Gastrocnemius medialis (tissue), 4 donors: Measurements from ENCODE around the gene NPB. TPM values are rescaled to one million over a fixed set of nuclear protein-coding genes. Genes with fewer than 3 reads are reported as not detected.

Experiments used
- ATAC-seq, 2 donors: fragments of 150-250 bp; one replicate each; pipeline ENCODE4 v1.9.1; 2016
- DNase-seq, 2 donors: peaks; one replicate each; pipeline ENCODE4 v3.0.0-alpha.2; 2019
- H3K27ac ChIP-seq, 4 donors: fragments of 200-600 bp; sonication (generic); 1 replicate in 1 of 4; 2 replicates in 3 of 4; pipeline ENCODE4 v1.5.1; 2016 to 2018; ENCODE audit warnings: mild to moderate bottlenecking in 2 of 4, moderate library complexity in 1 of 4
- H3K27me3 ChIP-seq, 3 donors: fragments of 200-600 bp; sonication (generic) in 2 of 3; 1 replicate in 1 of 3; 2 replicates in 2 of 3; pipeline versions ENCODE4 v1.5.1 to v1.6.0; 2016 to 2019; ENCODE audit warnings: mild to moderate bottlenecking in 1 of 3, moderate library complexity in 1 of 3
- H3K36me3 ChIP-seq, 2 donors: fragments of 200-600 bp; sonication (generic) in 1 of 2; one replicate each; pipeline ENCODE4 v1.5.1; 2017 to 2018
- H3K4me1 ChIP-seq, 2 donors: fragments of 200-600 bp; sonication (generic) in 1 of 2; one replicate each; pipeline ENCODE4 v1.5.1; 2016 to 2017; ENCODE audit warnings: mild to moderate bottlenecking in 2 of 2
- H3K4me3 ChIP-seq, 4 donors: fragments of 200-600 bp; sonication (generic) in 3 of 4; 1 replicate in 1 of 4; 2 replicates in 3 of 4; pipeline ENCODE4 v1.5.1; 2016 to 2019; ENCODE audit warnings: mild to moderate bottlenecking in 2 of 4
- H3K9me3 ChIP-seq, 3 donors: fragments of 200-600 bp; sonication (generic) in 2 of 3; 1 replicate in 1 of 3; 2 replicates in 2 of 3; pipeline ENCODE4 v1.5.1; 2016 to 2019
- POLR2A ChIP-seq, 2 donors: fragments of 450-650 bp; IDR thresholded peaks; one replicate each; pipeline ENCODE4 v1.6.1; 2017; ENCODE audit warnings: antibody characterized with exemption in 2 of 2, mild to moderate bottlenecking in 2 of 2, moderate library complexity in 2 of 2
- in situ Hi-C, 4 donors: fragments of 200-750 bp; cut with MboI; loops; one replicate each; pipeline versions ENCODE4 v1.15.0 to v1.8.0; 2017; ENCODE audit warnings: low sequenced_read_pairs in 4 of 4
- intact Hi-C: fragments of 100-400 bp; cut with DNase I; formaldehyde crosslinking; loops from one replicate; pipeline ENCODE4 v1.15.1; 2023; ENCODE audit warnings: low total_unique reads
- total RNA-seq, 4 donors: library from RNA; depleted of rRNA; stranded (reverse); fragments of >200 nt; gene quantifications; one replicate each; pipeline versions ENCODE4 v1.1.0 to v1.2.3, GENCODE V29; 2016
- TF ChIP-seq, protein P1 (sequence below), 5 experiments: fragments of 450-650 bp in 3 of 5; fragments of 200-600 bp in 2 of 5; sonication (generic) in 2 of 5; IDR thresholded peaks in 4 of 5; conservative IDR thresholded peaks in 1 of 5; 1 replicate in 4 of 5; 2 replicates in 1 of 5; pipeline ENCODE4 v1.5.1; 2016 to 2019; ENCODE audit warnings: antibody characterized with exemption in 5 of 5, mild to moderate bottlenecking in 3 of 5, moderate library complexity in 3 of 5

Gene NPB
- total RNA-seq, 4 donors from 2014 or later, result 0.46 to 1.4 (median 1.1) TPM; not detected in 1

DNA sequence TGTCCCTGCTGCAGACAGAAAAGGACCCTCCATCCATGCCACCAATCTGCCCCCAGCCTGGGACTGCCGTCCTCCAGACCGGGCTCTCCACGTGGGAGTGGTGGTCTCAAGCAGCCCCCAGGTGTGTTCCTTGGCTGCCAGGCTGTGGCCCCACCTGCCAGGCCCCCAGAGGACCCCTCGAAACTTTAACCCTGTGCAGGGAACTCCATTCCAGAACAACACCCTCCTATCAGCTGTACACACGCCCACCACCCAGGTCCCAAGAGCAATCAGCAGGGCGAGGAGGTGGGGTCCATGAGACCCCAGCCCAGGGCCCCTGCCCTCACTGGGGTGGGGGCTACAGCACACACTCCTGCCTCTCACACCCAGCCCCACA, 33.7 kb downstream of the NPB start:
- H3K4me1 ChIP-seq, result peaks cover 28 to 34% of the 10 kb centered on the region in 2 donors
- no peaks in the 10 kb centered on the region for H3K36me3 ChIP-seq
- no peak overlapping the region for H3K27ac ChIP-seq
- no peaks in the 10 kb centered on the region for H3K9me3 ChIP-seq
- H3K27me3 ChIP-seq, result no peaks in the 10 kb centered on the region
- in situ Hi-C loops, result no loop called here
- no peak overlapping the region for H3K4me3 ChIP-seq
- DNase-seq, result no peak
- no peak for ATAC-seq
- intact Hi-C loops, result loop anchor here (5.0 kb wide), 1 partner anchor 362 kb away; no protein-coding TSS in a partner anchor
- TF ChIP-seq POLR2A (IDR thresholded peaks at IDR 0.05), result no peak
- TF ChIP-seq, protein P1, sequence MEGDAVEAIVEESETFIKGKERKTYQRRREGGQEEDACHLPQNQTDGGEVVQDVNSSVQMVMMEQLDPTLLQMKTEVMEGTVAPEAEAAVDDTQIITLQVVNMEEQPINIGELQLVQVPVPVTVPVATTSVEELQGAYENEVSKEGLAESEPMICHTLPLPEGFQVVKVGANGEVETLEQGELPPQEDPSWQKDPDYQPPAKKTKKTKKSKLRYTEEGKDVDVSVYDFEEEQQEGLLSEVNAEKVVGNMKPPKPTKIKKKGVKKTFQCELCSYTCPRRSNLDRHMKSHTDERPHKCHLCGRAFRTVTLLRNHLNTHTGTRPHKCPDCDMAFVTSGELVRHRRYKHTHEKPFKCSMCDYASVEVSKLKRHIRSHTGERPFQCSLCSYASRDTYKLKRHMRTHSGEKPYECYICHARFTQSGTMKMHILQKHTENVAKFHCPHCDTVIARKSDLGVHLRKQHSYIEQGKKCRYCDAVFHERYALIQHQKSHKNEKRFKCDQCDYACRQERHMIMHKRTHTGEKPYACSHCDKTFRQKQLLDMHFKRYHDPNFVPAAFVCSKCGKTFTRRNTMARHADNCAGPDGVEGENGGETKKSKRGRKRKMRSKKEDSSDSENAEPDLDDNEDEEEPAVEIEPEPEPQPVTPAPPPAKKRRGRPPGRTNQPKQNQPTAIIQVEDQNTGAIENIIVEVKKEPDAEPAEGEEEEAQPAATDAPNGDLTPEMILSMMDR (IDR thresholded peaks at IDR 0.05 in 4 of 5, conservative IDR thresholded peaks at IDR 0.05 in 1 of 5), result no peak

DNA sequence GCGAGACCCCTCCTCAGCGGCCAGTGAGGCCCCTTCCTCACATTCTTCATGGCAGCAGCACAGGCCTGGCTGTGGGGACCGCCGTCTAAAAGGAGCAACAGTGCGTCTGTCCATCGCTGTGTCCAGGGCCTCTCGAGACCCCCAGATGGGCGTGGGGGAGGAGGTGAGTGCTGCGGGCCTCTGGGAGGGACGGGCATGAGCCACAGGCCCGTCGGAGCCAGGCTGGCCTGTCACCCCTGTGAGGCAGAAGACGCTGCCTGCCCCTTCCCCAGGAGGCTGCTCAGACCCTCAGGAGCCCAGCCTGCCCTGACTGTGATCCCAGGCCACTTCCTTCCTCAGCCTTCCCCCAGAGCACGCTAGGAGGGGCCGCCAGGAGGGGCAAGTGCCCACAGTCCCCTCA, 37.2 kb downstream of the NPB start:
- DNase-seq, result no peak
- Histone ChIP-seq H3K4me1 (peaks cover 31 to 47% of the 10 kb centered on the region in 2 donors), H3K27ac (peak overlapping the region; percentile 90 to 98 (median 94)), H3K9me3 (no peaks in the 10 kb centered on the region), H3K27me3 (no peaks in the 10 kb centered on the region), H3K4me3 (peak overlapping the region in 3 of 4 donors; percentile 44 to 56 (median 48)), H3K36me3 (no peaks in the 10 kb centered on the region)
- intact Hi-C loops, result loop anchor here (5.0 kb wide), 1 partner anchor 358 kb away; no protein-coding TSS in a partner anchor
- TF ChIP-seq, protein P1 (IDR thresholded peaks at IDR 0.05 in 4 of 5, conservative IDR thresholded peaks at IDR 0.05 in 1 of 5), result no peak
- TF ChIP-seq POLR2A (IDR thresholded peaks at IDR 0.05), result no peak
- no peak for ATAC-seq
- in situ Hi-C loops, result no loop called here

DNA sequence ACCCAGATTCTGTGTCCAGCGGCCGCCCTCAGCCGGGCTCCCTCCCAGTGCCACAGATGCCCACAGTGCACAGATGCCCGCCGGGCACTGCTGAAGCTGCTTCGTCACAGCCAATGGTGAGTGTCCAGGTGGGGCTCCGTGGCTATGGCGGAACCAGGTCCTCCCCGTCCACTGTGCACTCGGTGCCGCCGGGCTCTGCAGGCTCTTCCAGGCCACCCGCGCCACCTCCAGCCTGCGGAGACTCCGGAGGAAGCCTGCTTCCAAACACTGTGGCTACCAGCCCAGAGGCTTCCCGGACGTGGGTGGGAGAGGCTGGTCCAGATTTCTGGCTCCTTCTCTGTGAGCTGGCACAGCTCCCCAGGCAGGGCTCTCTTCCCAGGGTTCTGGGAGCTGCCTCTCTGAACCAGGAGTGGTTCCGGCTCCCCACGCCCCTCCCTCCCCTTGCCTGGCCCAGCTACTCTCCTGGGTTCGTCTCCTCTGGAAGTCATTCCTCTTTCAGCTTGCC, 37.9 kb downstream of the NPB start:
- H3K36me3 ChIP-seq, result no peaks in the 10 kb centered on the region
- in situ Hi-C loops (no loop called here), intact Hi-C loops (loop anchor here (5.0 kb wide), 2 partner anchors 68 to 357 kb away; partner anchors contain the start of gene ARHGDIA)
- H3K27ac ChIP-seq, result peak overlapping the region; percentile 90 to 98 (median 94)
- TF ChIP-seq, protein P1 (IDR thresholded peaks at IDR 0.05 in 4 of 5, conservative IDR thresholded peaks at IDR 0.05 in 1 of 5), result no peak
- TF ChIP-seq POLR2A (IDR thresholded peaks at IDR 0.05), result no peak
- peaks cover 31 to 47% of the 10 kb centered on the region in 2 donors for H3K4me1 ChIP-seq
- ATAC-seq (peak; percentile 4 to 6), DNase-seq (peak in 1 of 2 donors; percentile 50)
- H3K27me3 ChIP-seq, result no peaks in the 10 kb centered on the region
- no peaks in the 10 kb centered on the region for H3K9me3 ChIP-seq
- H3K4me3 ChIP-seq, result peak overlapping the region; percentile 44 to 56 (median 48)

DNA sequence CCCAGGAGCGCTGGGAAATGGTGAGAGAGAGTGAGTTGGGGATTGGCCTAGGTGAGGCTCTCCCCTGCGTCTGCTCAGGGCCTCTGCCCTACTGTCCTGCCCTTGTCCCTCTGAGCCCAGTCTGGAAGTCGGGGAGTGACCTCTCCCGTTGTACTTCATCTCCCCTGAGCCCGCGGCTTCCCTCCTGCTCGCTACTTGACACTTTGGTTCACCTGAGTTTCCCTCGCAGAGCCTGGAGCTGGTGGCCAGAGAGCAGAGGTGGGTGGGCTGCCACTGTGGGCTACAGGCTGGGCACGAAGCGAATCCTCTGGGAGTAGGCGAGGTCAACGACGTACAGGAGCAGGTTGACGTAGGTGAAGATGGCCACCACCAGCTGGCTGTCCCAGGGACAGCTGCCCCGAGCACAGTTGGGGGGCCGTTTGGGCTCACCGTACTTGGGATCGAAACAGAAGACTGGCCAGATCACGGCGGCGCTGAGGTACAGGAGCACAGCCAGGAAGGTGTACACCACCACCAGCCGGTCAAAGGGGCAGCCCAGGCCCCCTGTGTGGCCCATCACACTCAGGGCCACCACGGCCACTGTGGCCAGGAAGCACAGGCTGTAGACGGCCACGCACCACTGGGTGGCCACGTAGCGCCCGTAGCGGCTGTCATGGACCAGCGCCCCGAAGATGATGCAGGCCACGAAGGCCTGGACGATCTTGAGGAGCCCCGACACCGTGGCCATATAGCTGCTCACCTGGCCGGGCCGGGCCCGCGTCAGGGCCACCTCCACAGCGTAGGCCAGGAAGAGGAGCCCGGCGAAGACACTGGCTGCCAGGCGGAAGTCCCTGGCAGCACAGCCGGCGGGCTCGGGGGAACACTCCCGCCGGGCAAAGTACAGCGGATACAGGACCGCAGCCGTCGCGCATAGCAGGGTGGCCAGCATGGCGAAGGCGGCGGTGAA, 38.8 kb downstream of the NPB start:
- peak overlapping the region; percentile 44 to 56 (median 48) for H3K4me3 ChIP-seq
- ATAC-seq, result peak; percentile 17 to 22

More for the DNA sequence above, 38.8 kb downstream of the NPB start:
- intact Hi-C loops, result loop anchor here (5.0 kb wide), 1 partner anchor 69 kb away; the partner anchor contains the start of gene ARHGDIA
- H3K9me3 ChIP-seq, result no peaks in the 10 kb centered on the region
- TF ChIP-seq, protein P1 (IDR thresholded peaks at IDR 0.05 in 4 of 5, conservative IDR thresholded peaks at IDR 0.05 in 1 of 5), result peak in 2 of 5 experiments; percentile 3 to 14
- TF ChIP-seq POLR2A (IDR thresholded peaks at IDR 0.05), result no peak
- no peaks in the 10 kb centered on the region for H3K27me3 ChIP-seq
- no peak for DNase-seq
- peak overlapping the region; percentile 90 to 98 (median 94) for H3K27ac ChIP-seq
- in situ Hi-C loops, result no loop called here
- no peaks in the 10 kb centered on the region for H3K36me3 ChIP-seq
- peaks cover 31 to 47% of the 10 kb centered on the region in 2 donors for H3K4me1 ChIP-seq
